SK-N-SH treated with all-trans-retinoic acid at 6 μM for 48 hours (cell line): ENCODE results near the gene ARPC1A.

Experiments
- ATAC-seq: fragments of 200-7000 bp; cut with Tn5 transposase; 3 replicates; pipeline ENCODE4 v1.9.1; 2020; ENCODE audit warnings: mild to moderate bottlenecking, moderate library complexity
- ARNTL ChIP-seq: fragments of 450-650 bp; formaldehyde crosslinking; IDR thresholded peaks from 2 replicates; pipeline ENCODE4 v1.5.0; 2020; ENCODE audit warnings: low read depth, mild to moderate bottlenecking, moderate library complexity, borderline replicate concordance
- BACH2 ChIP-seq: fragments of 250-450 bp; sonication (Bioruptor Pico); IDR thresholded peaks from 2 replicates; pipeline ENCODE4 v1.9.0; 2021; ENCODE audit warnings: mild to moderate bottlenecking, borderline replicate concordance
- CSDC2 ChIP-seq: fragments of 250-450 bp; sonication (Bioruptor Pico); IDR thresholded peaks from 2 replicates; pipeline ENCODE4 v1.5.0; 2020; ENCODE audit warnings: mild to moderate bottlenecking, moderate library complexity
- ESRRG ChIP-seq: fragments of 250-450 bp; sonication (Bioruptor Pico); IDR thresholded peaks from 2 replicates; pipeline ENCODE4 v1.6.1; 2021; ENCODE audit warnings: mild to moderate bottlenecking
- GLIS3 ChIP-seq: fragments of 250-450 bp; sonication (Bioruptor Pico); IDR thresholded peaks from 2 replicates; pipeline ENCODE4 v1.5.0; 2020; ENCODE audit warnings: mild to moderate bottlenecking, moderate library complexity
- ISL1 ChIP-seq: fragments of 250-450 bp; sonication (Bioruptor Pico); IDR thresholded peaks from 2 replicates; pipeline ENCODE4 v2.1.2; 2022; ENCODE audit warnings: mild to moderate bottlenecking, moderate library complexity
- OSR1 ChIP-seq: fragments of 250-450 bp; sonication (Bioruptor Pico); IDR thresholded peaks from 2 replicates; pipeline ENCODE4 v1.8.0; 2022; ENCODE audit warnings: moderate library complexity, mild to moderate bottlenecking, inconsistent platforms
- PPARA ChIP-seq: fragments of 250-450 bp; sonication (Bioruptor Pico); IDR thresholded peaks from 2 replicates; pipeline ENCODE4 v1.5.0; 2020; ENCODE audit warnings: mild to moderate bottlenecking, borderline replicate concordance
- RARB ChIP-seq: fragments of 250-450 bp; sonication (Bioruptor Pico); IDR thresholded peaks from 2 replicates; pipeline ENCODE4 v1.8.0; 2021; ENCODE audit warnings: mild to moderate bottlenecking, moderate library complexity
- SNAI2 ChIP-seq: fragments of 250-450 bp; sonication (Bioruptor Pico); IDR thresholded peaks from 2 replicates; pipeline ENCODE4 v1.5.0; 2020; ENCODE audit warnings: mild to moderate bottlenecking, moderate library complexity
- TCF4 ChIP-seq: fragments of 250-450 bp; sonication (Bioruptor Pico); IDR thresholded peaks from 2 replicates; pipeline ENCODE4 v1.8.0; 2021; ENCODE audit warnings: mild to moderate bottlenecking, moderate library complexity, borderline replicate concordance
- TOX ChIP-seq: fragments of 250-450 bp; sonication (Bioruptor Pico); IDR thresholded peaks from 2 replicates; pipeline ENCODE4 v1.8.0; 2021; ENCODE audit warnings: mild to moderate bottlenecking, moderate library complexity, borderline replicate concordance
- ZFP3 ChIP-seq: fragments of 250-450 bp; sonication (Bioruptor Pico); IDR thresholded peaks from 2 replicates; pipeline ENCODE4 v1.5.0; 2020; ENCODE audit warnings: mild to moderate bottlenecking, moderate library complexity
- ZFP30 ChIP-seq: fragments of 450-650 bp; formaldehyde crosslinking; IDR thresholded peaks from 2 replicates; pipeline ENCODE4 v1.5.0; 2022; ENCODE audit warnings: mild to moderate bottlenecking, moderate library complexity
- ZNF565 ChIP-seq: fragments of 450-650 bp; formaldehyde crosslinking; conservative IDR thresholded peaks from 2 replicates; pipeline ENCODE4 v1.5.0; 2020; ENCODE audit warnings: low read depth, mild to moderate bottlenecking, moderate library complexity
- ZNF70 ChIP-seq: fragments of 450-650 bp; formaldehyde crosslinking; IDR thresholded peaks from 2 replicates; pipeline ENCODE4 v1.5.0; 2020; ENCODE audit warnings: mild to moderate bottlenecking, moderate library complexity
- ZNF8 ChIP-seq: fragments of 450-650 bp; formaldehyde crosslinking; IDR thresholded peaks from 2 replicates; pipeline ENCODE4 v1.5.0; 2020; ENCODE audit warnings: mild to moderate bottlenecking, moderate library complexity
- TF ChIP-seq, protein P1 (sequence below): fragments of 250-450 bp; sonication (Bioruptor Pico); IDR thresholded peaks from 2 replicates; pipeline ENCODE4 v1.8.0; 2021; ENCODE audit warnings: low read depth, mild to moderate bottlenecking, moderate library complexity, borderline replicate concordance
- TF ChIP-seq, protein P2 (sequence below): fragments of 250-450 bp; sonication (Bioruptor Pico); IDR thresholded peaks from 2 replicates; pipeline ENCODE4 v1.5.1; 2020; ENCODE audit warnings: low read depth, mild to moderate bottlenecking, moderate library complexity
- TF ChIP-seq, protein P3 (sequence below): fragments of 250-450 bp; sonication (Bioruptor Pico); IDR thresholded peaks from 2 replicates; pipeline ENCODE4 v1.5.1; 2021; ENCODE audit warnings: mild to moderate bottlenecking, moderate library complexity
- TF ChIP-seq, protein P4 (sequence below): fragments of 250-450 bp; sonication (Bioruptor Pico); IDR thresholded peaks from 2 replicates; pipeline ENCODE4 v1.5.0; 2020; ENCODE audit warnings: mild to moderate bottlenecking, moderate library complexity

The ARPC1A gene

DNA sequence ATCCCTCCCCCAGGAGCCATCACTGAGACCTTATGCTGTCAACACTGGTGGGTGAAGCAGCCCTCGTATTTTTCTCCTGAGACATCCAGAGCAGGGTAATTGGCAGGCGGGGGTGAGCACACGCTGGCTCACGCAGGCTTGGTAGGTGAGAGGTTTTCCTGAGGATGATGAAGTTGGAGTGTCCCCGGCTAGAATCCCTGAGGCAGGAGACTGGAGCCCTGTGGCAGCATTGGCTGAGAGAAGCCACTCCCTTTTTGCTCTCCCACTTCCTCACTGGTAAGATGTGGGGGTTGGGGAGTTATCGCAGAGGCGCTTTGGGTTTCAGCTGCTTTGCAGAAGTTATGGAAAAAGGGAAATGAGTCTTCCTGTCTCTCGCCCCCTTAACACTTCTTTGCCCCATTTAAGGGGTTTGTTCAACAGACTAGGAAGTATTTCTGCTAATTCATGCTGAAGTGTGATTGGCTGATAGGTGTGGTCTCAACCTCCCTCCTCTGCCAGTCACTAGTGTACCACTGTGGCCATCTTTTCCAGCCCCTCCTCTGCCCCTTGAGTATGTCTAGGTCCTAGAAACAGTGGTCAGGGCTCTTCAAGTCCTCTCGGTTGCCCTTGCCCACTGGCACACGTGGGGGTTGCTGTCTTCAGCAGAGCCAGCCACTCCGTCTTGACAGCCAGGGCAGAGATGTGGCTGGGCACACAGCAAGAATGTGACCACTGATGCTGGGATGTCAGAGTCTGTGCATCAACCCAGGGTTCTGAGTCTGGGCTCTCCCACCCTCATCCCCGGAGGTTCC, 54.5 kb downstream of the ARPC1A start:
- no peak for TF ChIP-seq ZFP30 (CRISPR knock-in tag)
- TF ChIP-seq RARB (CRISPR knock-in tag) = no peak
- no peak for TF ChIP-seq ZNF70 (CRISPR knock-in tag)
- no peak for TF ChIP-seq GLIS3 (CRISPR knock-in tag)
- TF ChIP-seq ZNF8 (CRISPR knock-in tag) = no peak
- TF ChIP-seq OSR1 (CRISPR knock-in tag) = no peak
- TF ChIP-seq, protein P1, sequence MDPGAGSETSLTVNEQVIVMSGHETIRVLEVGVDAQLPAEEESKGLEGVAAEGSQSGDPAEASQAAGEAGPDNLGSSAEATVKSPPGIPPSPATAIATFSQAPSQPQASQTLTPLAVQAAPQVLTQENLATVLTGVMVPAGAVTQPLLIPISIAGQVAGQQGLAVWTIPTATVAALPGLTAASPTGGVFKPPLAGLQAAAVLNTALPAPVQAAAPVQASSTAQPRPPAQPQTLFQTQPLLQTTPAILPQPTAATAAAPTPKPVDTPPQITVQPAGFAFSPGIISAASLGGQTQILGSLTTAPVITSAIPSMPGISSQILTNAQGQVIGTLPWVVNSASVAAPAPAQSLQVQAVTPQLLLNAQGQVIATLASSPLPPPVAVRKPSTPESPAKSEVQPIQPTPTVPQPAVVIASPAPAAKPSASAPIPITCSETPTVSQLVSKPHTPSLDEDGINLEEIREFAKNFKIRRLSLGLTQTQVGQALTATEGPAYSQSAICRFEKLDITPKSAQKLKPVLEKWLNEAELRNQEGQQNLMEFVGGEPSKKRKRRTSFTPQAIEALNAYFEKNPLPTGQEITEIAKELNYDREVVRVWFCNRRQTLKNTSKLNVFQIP (CRISPR knock-in tag) = no peak
- TF ChIP-seq, protein P2, sequence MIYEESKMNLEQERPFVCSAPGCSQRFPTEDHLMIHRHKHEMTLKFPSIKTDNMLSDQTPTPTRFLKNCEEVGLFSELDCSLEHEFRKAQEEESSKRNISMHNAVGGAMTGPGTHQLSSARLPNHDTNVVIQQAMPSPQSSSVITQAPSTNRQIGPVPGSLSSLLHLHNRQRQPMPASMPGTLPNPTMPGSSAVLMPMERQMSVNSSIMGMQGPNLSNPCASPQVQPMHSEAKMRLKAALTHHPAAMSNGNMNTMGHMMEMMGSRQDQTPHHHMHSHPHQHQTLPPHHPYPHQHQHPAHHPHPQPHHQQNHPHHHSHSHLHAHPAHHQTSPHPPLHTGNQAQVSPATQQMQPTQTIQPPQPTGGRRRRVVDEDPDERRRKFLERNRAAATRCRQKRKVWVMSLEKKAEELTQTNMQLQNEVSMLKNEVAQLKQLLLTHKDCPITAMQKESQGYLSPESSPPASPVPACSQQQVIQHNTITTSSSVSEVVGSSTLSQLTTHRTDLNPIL = no peak
- TF ChIP-seq, protein P3, sequence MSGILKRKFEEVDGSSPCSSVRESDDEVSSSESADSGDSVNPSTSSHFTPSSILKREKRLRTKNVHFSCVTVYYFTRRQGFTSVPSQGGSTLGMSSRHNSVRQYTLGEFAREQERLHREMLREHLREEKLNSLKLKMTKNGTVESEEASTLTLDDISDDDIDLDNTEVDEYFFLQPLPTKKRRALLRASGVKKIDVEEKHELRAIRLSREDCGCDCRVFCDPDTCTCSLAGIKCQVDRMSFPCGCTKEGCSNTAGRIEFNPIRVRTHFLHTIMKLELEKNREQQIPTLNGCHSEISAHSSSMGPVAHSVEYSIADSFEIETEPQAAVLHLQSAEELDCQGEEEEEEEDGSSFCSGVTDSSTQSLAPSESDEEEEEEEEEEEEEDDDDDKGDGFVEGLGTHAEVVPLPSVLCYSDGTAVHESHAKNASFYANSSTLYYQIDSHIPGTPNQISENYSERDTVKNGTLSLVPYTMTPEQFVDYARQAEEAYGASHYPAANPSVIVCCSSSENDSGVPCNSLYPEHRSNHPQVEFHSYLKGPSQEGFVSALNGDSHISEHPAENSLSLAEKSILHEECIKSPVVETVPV (CRISPR knock-in tag) = no peak
- no peak for TF ChIP-seq ESRRG (CRISPR knock-in tag)
- TF ChIP-seq, protein P4, sequence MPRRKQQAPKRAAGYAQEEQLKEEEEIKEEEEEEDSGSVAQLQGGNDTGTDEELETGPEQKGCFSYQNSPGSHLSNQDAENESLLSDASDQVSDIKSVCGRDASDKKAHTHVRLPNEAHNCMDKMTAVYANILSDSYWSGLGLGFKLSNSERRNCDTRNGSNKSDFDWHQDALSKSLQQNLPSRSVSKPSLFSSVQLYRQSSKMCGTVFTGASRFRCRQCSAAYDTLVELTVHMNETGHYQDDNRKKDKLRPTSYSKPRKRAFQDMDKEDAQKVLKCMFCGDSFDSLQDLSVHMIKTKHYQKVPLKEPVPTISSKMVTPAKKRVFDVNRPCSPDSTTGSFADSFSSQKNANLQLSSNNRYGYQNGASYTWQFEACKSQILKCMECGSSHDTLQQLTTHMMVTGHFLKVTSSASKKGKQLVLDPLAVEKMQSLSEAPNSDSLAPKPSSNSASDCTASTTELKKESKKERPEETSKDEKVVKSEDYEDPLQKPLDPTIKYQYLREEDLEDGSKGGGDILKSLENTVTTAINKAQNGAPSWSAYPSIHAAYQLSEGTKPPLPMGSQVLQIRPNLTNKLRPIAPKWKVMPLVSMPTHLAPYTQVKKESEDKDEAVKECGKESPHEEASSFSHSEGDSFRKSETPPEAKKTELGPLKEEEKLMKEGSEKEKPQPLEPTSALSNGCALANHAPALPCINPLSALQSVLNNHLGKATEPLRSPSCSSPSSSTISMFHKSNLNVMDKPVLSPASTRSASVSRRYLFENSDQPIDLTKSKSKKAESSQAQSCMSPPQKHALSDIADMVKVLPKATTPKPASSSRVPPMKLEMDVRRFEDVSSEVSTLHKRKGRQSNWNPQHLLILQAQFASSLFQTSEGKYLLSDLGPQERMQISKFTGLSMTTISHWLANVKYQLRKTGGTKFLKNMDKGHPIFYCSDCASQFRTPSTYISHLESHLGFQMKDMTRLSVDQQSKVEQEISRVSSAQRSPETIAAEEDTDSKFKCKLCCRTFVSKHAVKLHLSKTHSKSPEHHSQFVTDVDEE = no peak
- no peak for TF ChIP-seq SNAI2 (CRISPR knock-in tag)
- no peak for TF ChIP-seq BACH2 (CRISPR knock-in tag)
- no peak for TF ChIP-seq ISL1 (CRISPR knock-in tag)
- no peak for TF ChIP-seq TOX (CRISPR knock-in tag)
- TF ChIP-seq TCF4 (CRISPR knock-in tag) = no peak
- no peak for TF ChIP-seq ARNTL (CRISPR knock-in tag)
- no peak for TF ChIP-seq ZNF565
- no peak for TF ChIP-seq PPARA (CRISPR knock-in tag)
- no peak for ATAC-seq

DNA sequence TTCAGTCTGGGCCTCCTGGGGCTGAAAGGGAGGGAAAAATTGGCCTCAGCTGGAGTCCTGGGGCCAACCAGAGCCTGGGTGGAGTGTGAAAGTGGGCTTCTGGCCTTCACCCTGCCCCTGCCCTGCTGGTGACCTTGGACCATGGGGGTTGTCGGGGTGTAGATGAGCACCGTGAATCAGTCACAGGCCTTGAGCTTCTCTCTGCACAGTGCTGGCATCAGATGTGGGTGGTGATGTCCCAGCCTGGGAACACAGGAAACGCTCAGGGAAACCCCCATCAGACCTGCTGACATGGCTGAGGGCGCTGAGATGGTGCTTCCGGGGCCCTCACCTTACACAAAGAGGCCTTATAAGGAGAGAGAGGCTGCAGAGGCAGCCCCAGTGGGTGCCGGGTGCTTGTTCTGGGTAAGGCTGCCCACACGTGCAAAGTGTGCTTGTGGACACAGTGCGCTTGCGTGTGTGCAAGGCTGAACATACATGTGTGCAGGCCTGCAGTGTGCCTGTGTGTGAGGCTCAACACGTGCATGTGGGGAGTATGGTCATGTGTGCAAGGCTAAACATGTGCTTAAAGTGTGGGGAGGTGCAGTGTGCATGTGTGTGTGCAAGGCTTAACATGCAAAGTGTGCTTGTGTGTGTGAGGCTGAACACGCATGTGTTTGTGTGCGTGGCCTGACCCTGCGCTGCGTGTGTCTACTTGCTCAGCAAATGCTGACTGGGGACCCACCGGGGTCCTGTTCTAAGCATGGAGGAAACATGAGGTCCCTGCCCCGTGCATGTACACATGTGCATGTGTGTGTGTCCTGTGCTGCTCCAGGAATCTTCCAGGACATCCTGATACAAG, 55.3 kb downstream of the ARPC1A start:
- TF ChIP-seq, protein P3 (CRISPR knock-in tag) = no peak
- TF ChIP-seq ISL1 (CRISPR knock-in tag) = no peak
- TF ChIP-seq GLIS3 (CRISPR knock-in tag) = no peak
- no peak for TF ChIP-seq RARB (CRISPR knock-in tag)
- TF ChIP-seq ARNTL (CRISPR knock-in tag) = no peak
- no peak for TF ChIP-seq SNAI2 (CRISPR knock-in tag)
- no peak for TF ChIP-seq TOX (CRISPR knock-in tag)
- no peak for TF ChIP-seq CSDC2 (CRISPR knock-in tag)
- no peak for TF ChIP-seq ZFP30 (CRISPR knock-in tag)
- TF ChIP-seq ZFP3 (CRISPR knock-in tag) = no peak
- ATAC-seq = no peak; the same call in 2 of the 3 replicates
